ENCODE results near the gene SLC19A2. TPM values are rescaled to one million over a fixed set of nuclear protein-coding genes. Genes with fewer than 3 reads are reported as not detected.

The SLC19A2 gene
- total RNA-seq, 1 donor from 2014 or later = 4.1 TPM

Other genes with a start within 250 kb of the SLC19A2 start
- 13.5 TPM for gene NME7, start 118.1 kb downstream of the SLC19A2 start, total RNA-seq
- gene BLZF1, start 117.7 kb downstream of the SLC19A2 start, total RNA-seq = 28.9 TPM
- gene CCDC181, start 58.5 kb downstream of the SLC19A2 start, total RNA-seq = not detected
- 0.20 TPM for gene F5, start 100.5 kb upstream of the SLC19A2 start, total RNA-seq
- 5.3 TPM for gene SELP, start 144.2 kb upstream of the SLC19A2 start, total RNA-seq
- 1.0 TPM for gene SELL, start 225.7 kb upstream of the SLC19A2 start, total RNA-seq
- gene SELE, start 248.1 kb upstream of the SLC19A2 start, total RNA-seq = 0.56 TPM

All from esophagus mucosa (tissue), 1 donor.